HG03064 (cell line): ENCODE measurements around the gene SCN3A.

ENCODE experiments used
- ATAC-seq: cut with Tn5 transposase; IDR thresholded peaks from one replicate; pipeline ENCODE4 v1.9.1; 2021; ENCODE audit warnings: low read depth; ENCODE audit not compliant: unreplicated experiment

Gene SCN3A

DNA sequence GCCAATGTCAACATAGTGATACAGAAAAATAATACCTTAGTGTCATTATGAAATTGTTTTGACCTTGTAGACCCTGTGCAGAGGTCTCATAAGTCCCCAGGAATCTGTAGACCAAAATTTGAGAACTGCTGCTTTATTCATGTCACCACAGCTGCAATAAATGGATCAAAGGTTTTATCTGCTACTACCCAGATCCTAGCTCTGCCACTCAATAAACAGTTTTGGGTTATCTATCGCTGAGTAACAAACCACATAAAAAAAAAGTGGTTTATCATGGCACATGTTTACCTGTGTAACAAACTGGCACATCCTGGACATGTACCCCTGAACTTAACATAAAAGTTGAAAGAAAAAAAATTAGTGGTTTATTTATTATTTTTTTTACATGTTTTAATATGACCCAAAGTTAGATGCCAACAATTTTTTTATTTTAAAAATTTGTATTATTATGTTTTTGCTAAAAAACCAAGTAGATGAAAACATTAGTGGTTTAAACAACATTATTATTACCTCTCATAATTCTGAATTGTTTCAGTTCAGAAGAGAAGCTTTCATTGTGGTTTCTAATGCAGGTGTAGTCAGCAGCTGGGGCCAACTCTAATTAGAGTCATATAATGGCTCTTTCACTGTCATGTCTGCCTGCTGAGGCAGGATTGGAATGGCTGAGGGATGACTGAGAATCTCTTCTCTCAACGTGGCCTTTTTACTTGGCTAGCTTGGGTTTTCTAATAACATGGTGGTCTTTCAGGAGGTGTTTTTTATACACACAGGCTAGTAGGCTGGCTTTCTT lies 145.2 kb downstream of the SCN3A start:
- ATAC-seq: no peak

DNA sequence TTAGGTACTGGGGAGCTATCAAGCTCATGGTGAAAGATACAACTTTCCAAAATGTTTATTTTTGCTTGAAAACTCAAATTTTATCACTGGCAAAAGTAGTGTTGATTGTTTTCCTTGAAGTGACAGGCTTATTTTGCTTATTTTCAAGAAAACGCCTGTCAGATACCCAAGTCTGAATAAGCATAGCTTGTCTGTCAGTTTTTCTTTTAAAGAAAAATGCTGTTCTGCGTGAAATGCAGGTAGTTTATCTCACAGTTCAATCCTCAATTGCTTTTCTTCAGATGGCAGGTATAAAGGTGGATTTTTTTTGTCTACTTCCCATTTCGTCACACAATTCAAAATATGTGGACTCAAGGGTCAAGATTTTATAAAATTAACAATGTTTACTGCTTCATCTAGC lies 145.9 kb downstream of the SCN3A start:
- no peak for ATAC-seq

DNA sequence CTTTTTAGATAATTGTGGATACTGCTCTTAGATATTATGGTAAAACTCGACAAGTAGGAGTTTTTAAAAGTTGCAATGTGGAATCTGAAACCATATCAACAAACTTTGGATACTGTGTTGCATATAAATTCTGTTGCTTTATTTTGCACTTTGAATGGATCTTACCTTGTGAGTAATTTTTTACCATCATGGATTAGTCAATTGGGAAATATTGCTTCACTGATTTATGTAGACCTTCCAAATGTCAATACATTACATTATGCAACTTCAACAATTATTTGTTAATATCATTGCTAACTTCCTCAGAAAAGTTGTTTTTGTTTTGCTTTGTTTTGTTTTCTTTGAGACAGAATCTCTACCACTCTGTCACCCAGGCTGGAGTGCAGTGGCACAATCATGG lies 146.5 kb downstream of the SCN3A start:
- no peak for ATAC-seq

DNA sequence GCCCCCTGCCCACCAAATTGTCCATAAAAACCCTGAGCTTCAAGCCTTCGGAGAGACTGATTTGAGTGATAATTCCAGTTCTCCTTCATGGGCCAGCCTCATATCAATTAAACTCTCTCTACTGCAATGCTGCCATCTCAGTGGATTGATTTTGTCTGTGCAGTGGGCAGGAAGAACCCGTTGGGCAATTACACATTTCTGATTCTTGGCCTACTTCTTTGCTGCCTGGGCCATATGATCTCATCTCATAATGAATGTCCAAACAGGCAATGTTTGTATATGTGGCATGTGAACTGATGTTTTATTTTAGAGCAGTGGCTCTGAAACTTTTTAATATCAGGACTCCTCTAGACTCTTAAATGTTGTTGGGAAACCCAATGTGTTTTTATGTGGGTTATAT lies 147.3 kb downstream of the SCN3A start:
- no peak for ATAC-seq

DNA sequence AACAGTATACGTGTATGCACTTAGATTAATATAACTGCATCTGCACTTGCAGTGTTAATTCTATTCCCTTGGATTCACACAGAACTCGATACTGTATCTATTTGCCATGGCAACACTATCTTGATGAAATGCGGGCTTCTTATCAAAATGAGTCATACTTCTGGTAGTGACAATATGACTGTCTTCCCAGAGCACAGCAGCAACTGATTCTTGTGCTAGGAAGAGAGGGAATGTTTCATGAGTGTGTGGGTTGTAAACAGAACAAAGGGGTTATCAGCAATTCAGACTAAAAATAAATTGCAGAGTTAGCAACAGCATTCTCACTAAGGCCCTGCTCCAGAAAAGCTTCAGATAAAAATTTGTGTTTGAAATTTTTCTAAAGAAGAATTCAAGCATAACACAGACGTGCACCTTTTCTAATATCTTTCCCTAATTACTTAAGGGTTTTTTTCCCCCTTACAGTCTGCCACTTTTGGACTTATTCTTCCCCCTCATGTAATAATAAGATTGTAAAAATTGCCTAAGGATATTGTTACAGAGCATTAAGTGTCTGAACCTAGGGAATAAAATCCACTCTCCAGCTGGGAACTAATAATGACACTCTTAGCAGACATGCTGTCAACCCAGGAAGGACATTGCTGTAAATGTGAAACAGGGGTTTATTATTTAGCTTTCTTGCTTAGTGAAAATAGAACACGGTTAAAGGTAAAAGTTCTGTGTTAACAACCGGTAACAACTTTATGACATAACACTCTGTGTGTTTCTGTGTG lies 148.6 kb downstream of the SCN3A start:
- no peak for ATAC-seq

DNA sequence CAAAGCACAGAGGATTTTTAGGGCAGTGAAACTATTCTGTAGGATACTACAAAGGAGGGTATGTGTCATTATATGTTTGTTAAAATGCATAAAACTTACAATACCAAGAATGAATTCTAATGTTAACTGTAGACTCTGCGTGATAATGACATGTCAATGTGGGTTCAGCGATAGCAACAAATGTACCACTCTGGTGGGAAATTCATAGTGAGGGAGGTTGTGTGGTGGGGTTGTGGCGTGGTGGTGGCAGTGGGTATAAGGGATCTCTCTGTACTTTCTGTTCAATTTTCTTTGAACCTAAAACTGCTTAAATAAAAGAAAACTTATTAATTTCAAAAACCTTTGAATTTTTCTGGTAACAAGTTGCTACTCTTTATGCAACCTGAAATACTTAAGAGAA lies 149.2 kb downstream of the SCN3A start:
- ATAC-seq: no peak

DNA sequence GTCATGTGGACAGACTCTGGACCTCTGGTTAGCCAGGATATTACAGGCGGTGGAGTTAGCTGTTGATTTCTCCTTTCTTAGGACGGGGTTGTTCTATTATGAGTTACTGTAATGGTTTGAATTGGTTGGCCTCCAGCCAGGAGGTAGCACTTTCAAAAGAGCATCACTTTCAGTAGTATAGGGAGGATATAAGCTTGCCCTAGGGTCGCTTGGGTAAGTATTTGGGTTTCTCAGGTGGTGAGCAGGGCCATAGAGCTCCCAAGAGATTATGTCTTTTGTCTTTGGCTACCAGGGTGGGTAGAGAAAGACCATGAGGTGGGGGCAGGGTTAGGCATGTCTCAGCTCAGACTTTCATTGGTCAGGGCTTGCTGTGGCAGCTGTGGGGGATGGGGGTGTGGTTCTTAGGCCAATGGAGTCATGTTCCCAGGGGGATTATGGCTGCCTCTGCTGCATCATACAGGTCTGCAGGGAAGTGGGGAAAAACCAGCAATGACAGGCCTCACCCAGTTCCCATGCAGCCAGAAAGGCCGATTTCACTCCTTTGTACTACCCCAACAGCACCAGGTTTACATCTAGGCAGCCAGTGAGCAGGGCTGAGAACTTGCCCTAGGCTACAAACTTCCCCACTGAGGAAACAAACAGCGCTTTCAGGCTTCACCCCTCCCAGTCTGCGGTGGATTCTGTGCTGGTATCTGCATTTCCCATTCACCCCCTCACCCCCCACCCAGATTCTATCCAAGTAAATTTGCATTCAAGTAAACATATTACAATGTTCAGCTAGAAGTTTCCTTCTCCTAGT lies 159.1 kb downstream of the SCN3A start:
- no peak for ATAC-seq
